Liver (tissue), 3 donors: ENCODE data around the gene ATP2B2.

ENCODE experiments used
- FOXA1 ChIP-seq: IDR thresholded peaks from 2 replicates; pipeline ENCODE4 v1.6.1; 2016; ENCODE audit warnings: antibody characterized with exemption
- GABPA ChIP-seq, 2 donors: IDR thresholded peaks in 1 of 2; conservative IDR thresholded peaks in 1 of 2; 2 replicates each; pipeline ENCODE4 v1.6.1; 2016; ENCODE audit warnings: antibody characterized with exemption in 2 of 2, mild to moderate bottlenecking in 1 of 2, moderate library complexity in 1 of 2
- JUND ChIP-seq, 2 donors: IDR thresholded peaks; 2 replicates each; pipeline ENCODE4 v1.6.1; 2016; ENCODE audit warnings: antibody characterized with exemption in 2 of 2
- RAD21 ChIP-seq, 2 donors: IDR thresholded peaks; 2 replicates each; pipeline ENCODE4 v1.6.1; 2016; ENCODE audit warnings: antibody characterized with exemption in 2 of 2, mild to moderate bottlenecking in 2 of 2
- REST ChIP-seq: IDR thresholded peaks from 2 replicates; pipeline ENCODE4 v1.6.1; 2016; ENCODE audit warnings: antibody characterized with exemption, mild to moderate bottlenecking
- RXRA ChIP-seq, 2 donors: IDR thresholded peaks; 2 replicates each; pipeline ENCODE4 v1.6.1; 2017 to 2018; ENCODE audit warnings: antibody characterized with exemption in 2 of 2, mild to moderate bottlenecking in 1 of 2
- TAF1 ChIP-seq: conservative IDR thresholded peaks from 2 replicates; pipeline ENCODE4 v1.6.1; 2016; ENCODE audit warnings: antibody characterized with exemption, mild to moderate bottlenecking
- YY1 ChIP-seq: IDR thresholded peaks from 2 replicates; pipeline ENCODE4 v1.6.1; 2016; ENCODE audit warnings: antibody characterized with exemption, mild to moderate bottlenecking
- TF ChIP-seq, protein P1 (sequence below): fragments of 150-350 bp; IDR thresholded peaks from 2 replicates; pipeline ENCODE4 v1.5.1; 2017; ENCODE audit warnings: improper control_type of control experiment, low read depth, low read length; ENCODE audit not compliant: missing input control
- TF ChIP-seq, protein P2 (sequence below): IDR thresholded peaks from 2 replicates; pipeline ENCODE4 v1.6.1; 2016; ENCODE audit warnings: antibody characterized with exemption
- donor health status: healthy.
- donor health status: healthy.

- TF ChIP-seq, protein P1, sequence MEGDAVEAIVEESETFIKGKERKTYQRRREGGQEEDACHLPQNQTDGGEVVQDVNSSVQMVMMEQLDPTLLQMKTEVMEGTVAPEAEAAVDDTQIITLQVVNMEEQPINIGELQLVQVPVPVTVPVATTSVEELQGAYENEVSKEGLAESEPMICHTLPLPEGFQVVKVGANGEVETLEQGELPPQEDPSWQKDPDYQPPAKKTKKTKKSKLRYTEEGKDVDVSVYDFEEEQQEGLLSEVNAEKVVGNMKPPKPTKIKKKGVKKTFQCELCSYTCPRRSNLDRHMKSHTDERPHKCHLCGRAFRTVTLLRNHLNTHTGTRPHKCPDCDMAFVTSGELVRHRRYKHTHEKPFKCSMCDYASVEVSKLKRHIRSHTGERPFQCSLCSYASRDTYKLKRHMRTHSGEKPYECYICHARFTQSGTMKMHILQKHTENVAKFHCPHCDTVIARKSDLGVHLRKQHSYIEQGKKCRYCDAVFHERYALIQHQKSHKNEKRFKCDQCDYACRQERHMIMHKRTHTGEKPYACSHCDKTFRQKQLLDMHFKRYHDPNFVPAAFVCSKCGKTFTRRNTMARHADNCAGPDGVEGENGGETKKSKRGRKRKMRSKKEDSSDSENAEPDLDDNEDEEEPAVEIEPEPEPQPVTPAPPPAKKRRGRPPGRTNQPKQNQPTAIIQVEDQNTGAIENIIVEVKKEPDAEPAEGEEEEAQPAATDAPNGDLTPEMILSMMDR, result no peak
- TF ChIP-seq, protein P2, sequence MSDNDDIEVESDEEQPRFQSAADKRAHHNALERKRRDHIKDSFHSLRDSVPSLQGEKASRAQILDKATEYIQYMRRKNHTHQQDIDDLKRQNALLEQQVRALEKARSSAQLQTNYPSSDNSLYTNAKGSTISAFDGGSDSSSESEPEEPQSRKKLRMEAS, result no peak
- TF ChIP-seq GABPA (IDR thresholded peaks at IDR 0.05 in 1 of 2, conservative IDR thresholded peaks at IDR 0.05 in 1 of 2) (no peak), RAD21 (IDR thresholded peaks at IDR 0.05) (no peak), JUND (IDR thresholded peaks at IDR 0.05) (no peak), TAF1 (no peak), RXRA (IDR thresholded peaks at IDR 0.05) (no peak), YY1 (no peak), FOXA1 (no peak), REST (no peak)
Measured at GRCh38 chr3:10542518-10542917, 37.1 kb upstream of the ATP2B2 start.
